Activated CD4-positive, alpha-beta T cell treated with anti-CD3 and anti-CD28 coated beads, Interleukin-2, amount 10 ng/mL, durations not matched to agents 7 days and 5 days (primary cell): ENCODE results near the gene NRP1. TPM values are rescaled to one million over a fixed set of nuclear protein-coding genes. Genes with fewer than 3 reads are reported as not detected.

Experiments
- CTCF ChIA-PET: fragments of 350-600 bp; sonication (Branson Sonifier 250); formaldehyde crosslinking; loops from one replicate; lab custom pipeline; 2021; ENCODE audit warnings: antibody characterized with exemption; lab: Charles Lee
- POLR2A ChIA-PET: fragments of 350-600 bp; sonication (Branson Sonifier 250); formaldehyde crosslinking; loops from one replicate; lab custom pipeline; 2021; ENCODE audit warnings: antibody characterized with exemption; lab: Charles Lee
- DNase-seq: peaks from one replicate; pipeline ENCODE4 v3.0.0-alpha.2; 2020
- H3K27ac Mint-ChIP-seq: one replicate; pipeline ENCODE4 v1.8.0; 2021; ENCODE audit warnings: mild to moderate bottlenecking, moderate library complexity, mixed read lengths
- H3K27me3 Mint-ChIP-seq: one replicate; pipeline ENCODE4 v1.8.0; 2021; ENCODE audit warnings: mixed read lengths
- H3K36me3 Mint-ChIP-seq: one replicate; pipeline ENCODE4 v1.8.0; 2021; ENCODE audit warnings: low read depth, mixed read lengths
- H3K4me1 Mint-ChIP-seq: one replicate; pipeline ENCODE4 v1.8.0; 2021; ENCODE audit warnings: mixed read lengths
- H3K4me3 Mint-ChIP-seq: one replicate; pipeline ENCODE4 v1.8.0; 2021; ENCODE audit warnings: mild to moderate bottlenecking, moderate library complexity, mixed read lengths
- H3K9me3 Mint-ChIP-seq: one replicate; pipeline ENCODE4 v1.8.0; 2021; ENCODE audit warnings: mixed read lengths
- total RNA-seq, 2 experiments: library from RNA; stranded (reverse); gene quantifications; one replicate each; pipeline ENCODE4 v1.2.3, GENCODE V29; 2021

Gene NRP1
- total RNA-seq, 2 experiments from 2014 or later, result 0.40 TPM

- ChIA-PET POLR2A (no interaction called here), CTCF (interaction anchor here (0.6 kb wide), 1 partner anchor 19 kb away, joined by 3 read pairs; no protein-coding TSS in a partner anchor)
- Mint-ChIP-seq H3K27me3 (peaks cover 21% of the 10 kb centered on the region), H3K27ac (no peak overlapping the region), H3K9me3 (no peaks in the 10 kb centered on the region), H3K4me3 (no peak overlapping the region), H3K36me3 (peaks cover 2% of the 10 kb centered on the region), H3K4me1 (peaks cover 12% of the 10 kb centered on the region)
- DNase-seq, result no peak
Measured at GRCh38 chr10:33242931-33243330, 91.5 kb downstream of the NRP1 start.

- Mint-ChIP-seq H3K27ac (no peak overlapping the region), H3K4me3 (no peak overlapping the region), H3K36me3 (peaks cover 2% of the 10 kb centered on the region), H3K4me1 (peaks cover 5% of the 10 kb centered on the region), H3K9me3 (no peaks in the 10 kb centered on the region), H3K27me3 (peaks cover 16% of the 10 kb centered on the region)
- DNase-seq, result no peak
- CTCF ChIA-PET, result no interaction called here
- POLR2A ChIA-PET, result no interaction called here
Measured at GRCh38 chr10:33241351-33241750, 93.1 kb downstream of the NRP1 start.

GRCh38 chr10:33240931-33241330, 93.5 kb downstream of the NRP1 start:
- ChIA-PET POLR2A (no interaction called here), CTCF (no interaction called here)
- Mint-ChIP-seq H3K4me3 (no peak overlapping the region), H3K4me1 (peaks cover 5% of the 10 kb centered on the region), H3K27me3 (peaks cover 14% of the 10 kb centered on the region), H3K27ac (no peak overlapping the region), H3K36me3 (no peaks in the 10 kb centered on the region), H3K9me3 (no peaks in the 10 kb centered on the region)
- no peak for DNase-seq

GRCh38 chr10:33240258-33240657, 94.2 kb downstream of the NRP1 start:
- H3K4me1 Mint-ChIP-seq, result peaks cover 2% of the 10 kb centered on the region
- CTCF ChIA-PET, result interaction anchor here (0.9 kb wide), 1 partner anchor 26 kb away, joined by 3 read pairs; no protein-coding TSS in a partner anchor
- H3K27me3 Mint-ChIP-seq, result peaks cover 10% of the 10 kb centered on the region
- no peak for DNase-seq
- no peaks in the 10 kb centered on the region for H3K36me3 Mint-ChIP-seq
- no peaks in the 10 kb centered on the region for H3K9me3 Mint-ChIP-seq
- POLR2A ChIA-PET, result no interaction called here
- no peak overlapping the region for H3K4me3 Mint-ChIP-seq
- H3K27ac Mint-ChIP-seq, result no peak overlapping the region

- Mint-ChIP-seq H3K9me3 (no peaks in the 10 kb centered on the region), H3K27ac (no peak overlapping the region), H3K36me3 (no peaks in the 10 kb centered on the region), H3K27me3 (peaks cover 6% of the 10 kb centered on the region), H3K4me1 (no peaks in the 10 kb centered on the region), H3K4me3 (no peak overlapping the region)
- ChIA-PET CTCF (no interaction called here), POLR2A (no interaction called here)
- DNase-seq, result no peak
Measured at GRCh38 chr10:33239257-33239656, 95.2 kb downstream of the NRP1 start.

GRCh38 chr10:33238643-33239042, 95.8 kb downstream of the NRP1 start:
- Mint-ChIP-seq H3K27ac (no peak overlapping the region), H3K4me1 (no peaks in the 10 kb centered on the region), H3K9me3 (no peaks in the 10 kb centered on the region), H3K36me3 (no peaks in the 10 kb centered on the region), H3K27me3 (peaks cover 6% of the 10 kb centered on the region), H3K4me3 (no peak overlapping the region)
- ChIA-PET CTCF (no interaction called here), POLR2A (no interaction called here)
- no peak for DNase-seq

- Mint-ChIP-seq H3K27ac (no peak overlapping the region), H3K27me3 (peaks cover 6% of the 10 kb centered on the region), H3K36me3 (no peaks in the 10 kb centered on the region), H3K9me3 (no peaks in the 10 kb centered on the region), H3K4me1 (no peaks in the 10 kb centered on the region), H3K4me3 (no peak overlapping the region)
- POLR2A ChIA-PET, result no interaction called here
- DNase-seq, result no peak
- CTCF ChIA-PET, result no interaction called here
Measured at GRCh38 chr10:33237736-33238624, 96.5 kb downstream of the NRP1 start.

- Mint-ChIP-seq H3K27ac (no peak overlapping the region), H3K4me3 (no peak overlapping the region), H3K27me3 (peaks cover 7% of the 10 kb centered on the region), H3K4me1 (no peaks in the 10 kb centered on the region), H3K36me3 (no peaks in the 10 kb centered on the region), H3K9me3 (no peaks in the 10 kb centered on the region)
- ChIA-PET POLR2A (no interaction called here), CTCF (no interaction called here)
- no peak for DNase-seq
Measured at GRCh38 chr10:33236916-33237315, 97.6 kb downstream of the NRP1 start.

GRCh38 chr10:33235951-33236350, 98.5 kb downstream of the NRP1 start:
- no peaks in the 10 kb centered on the region for H3K36me3 Mint-ChIP-seq
- no peaks in the 10 kb centered on the region for H3K9me3 Mint-ChIP-seq
- H3K4me1 Mint-ChIP-seq, result no peaks in the 10 kb centered on the region
- H3K27me3 Mint-ChIP-seq, result peaks cover 6% of the 10 kb centered on the region
- H3K4me3 Mint-ChIP-seq, result no peak overlapping the region
- no peak overlapping the region for H3K27ac Mint-ChIP-seq
- no peak for DNase-seq
- POLR2A ChIA-PET, result no interaction called here
- CTCF ChIA-PET, result no interaction called here

- H3K27me3 Mint-ChIP-seq, result peaks cover 6% of the 10 kb centered on the region
- CTCF ChIA-PET, result no interaction called here
- no peak for DNase-seq
Measured at GRCh38 chr10:33235251-33235884, 99.1 kb downstream of the NRP1 start.

GRCh38 chr10:33234831-33235237, 99.6 kb downstream of the NRP1 start:
- no peaks in the 10 kb centered on the region for H3K9me3 Mint-ChIP-seq
- H3K4me3 Mint-ChIP-seq, result no peak overlapping the region
- CTCF ChIA-PET, result no interaction called here
- POLR2A ChIA-PET, result no interaction called here
- H3K27me3 Mint-ChIP-seq, result peaks cover 5% of the 10 kb centered on the region
- no peak overlapping the region for H3K27ac Mint-ChIP-seq
- H3K36me3 Mint-ChIP-seq, result no peaks in the 10 kb centered on the region
- H3K4me1 Mint-ChIP-seq, result no peaks in the 10 kb centered on the region
- no peak for DNase-seq

More at GRCh38 chr10:33235251-33235884, 99.1 kb downstream of the NRP1 start:
- no peaks in the 10 kb centered on the region for H3K9me3 Mint-ChIP-seq
- H3K4me1 Mint-ChIP-seq, result no peaks in the 10 kb centered on the region
- H3K36me3 Mint-ChIP-seq, result no peaks in the 10 kb centered on the region
- no peak overlapping the region for H3K4me3 Mint-ChIP-seq
- no peak overlapping the region for H3K27ac Mint-ChIP-seq
- POLR2A ChIA-PET, result no interaction called here

GRCh38 chr10:33233635-33234034, 100.8 kb downstream of the NRP1 start:
- CTCF ChIA-PET, result no interaction called here
- POLR2A ChIA-PET, result no interaction called here
- no peaks in the 10 kb centered on the region for H3K4me1 Mint-ChIP-seq
- no peak overlapping the region for H3K27ac Mint-ChIP-seq
- H3K4me3 Mint-ChIP-seq, result no peak overlapping the region
- no peak for DNase-seq
- no peaks in the 10 kb centered on the region for H3K36me3 Mint-ChIP-seq
- H3K9me3 Mint-ChIP-seq, result no peaks in the 10 kb centered on the region
- H3K27me3 Mint-ChIP-seq, result peaks cover 2% of the 10 kb centered on the region

- CTCF ChIA-PET, result no interaction called here
- H3K4me1 Mint-ChIP-seq, result no peaks in the 10 kb centered on the region
Measured at GRCh38 chr10:33233221-33233620, 101.2 kb downstream of the NRP1 start.

More at GRCh38 chr10:33233221-33233620, 101.2 kb downstream of the NRP1 start:
- Mint-ChIP-seq H3K9me3 (no peaks in the 10 kb centered on the region), H3K27me3 (peaks cover 2% of the 10 kb centered on the region), H3K36me3 (no peaks in the 10 kb centered on the region), H3K4me3 (no peak overlapping the region), H3K27ac (no peak overlapping the region)
- DNase-seq, result no peak
- POLR2A ChIA-PET, result no interaction called here
